H9 (cell line): ENCODE data around the gene TEX22. TPM values are rescaled to one million over a fixed set of nuclear protein-coding genes. Genes with fewer than 3 reads are reported as not detected.

Experiments
- DNase-seq: peaks from one replicate; pipeline ENCODE4 v3.0.0-alpha.2; 2017
- H2AFZ ChIP-seq: one replicate; pipeline ENCODE4 v1.6.1; 2013; ENCODE audit warnings: mild to moderate bottlenecking, low read length, control low read depth, moderate library complexity
- H2AK5ac ChIP-seq: 2 replicates; pipeline ENCODE4 v1.6.1; 2013; ENCODE audit warnings: low read length, control low read depth, mixed read lengths; ENCODE audit not compliant: insufficient read length
- H2BK120ac ChIP-seq: one replicate; pipeline ENCODE4 v1.6.1; 2013; ENCODE audit warnings: low read depth, mild to moderate bottlenecking, low read length, control low read depth, inconsistent platforms; ENCODE audit not compliant: poor library complexity, severe bottlenecking
- H2BK12ac ChIP-seq: 2 replicates; pipeline ENCODE4 v1.6.1; 2013; ENCODE audit warnings: low read length, control low read depth, mixed read lengths, low read depth; ENCODE audit not compliant: insufficient read length
- H2BK15ac ChIP-seq: 2 replicates; pipeline ENCODE4 v1.6.1; 2013; ENCODE audit warnings: low read depth, low read length, control low read depth
- H2BK20ac ChIP-seq: one replicate; pipeline ENCODE4 v1.6.1; 2013; ENCODE audit warnings: low read depth, mild to moderate bottlenecking, low read length, control low read depth, inconsistent platforms; ENCODE audit not compliant: poor library complexity, severe bottlenecking
- H2BK5ac ChIP-seq: 2 replicates; pipeline ENCODE4 v1.6.1; 2013; ENCODE audit warnings: low read length, control low read depth, mixed read lengths; ENCODE audit not compliant: insufficient read length
- H3K14ac ChIP-seq: 2 replicates; pipeline ENCODE4 v1.6.1; 2013; ENCODE audit warnings: low read length, control low read depth; ENCODE audit not compliant: insufficient read depth
- H3K18ac ChIP-seq: 2 replicates; pipeline ENCODE4 v1.6.1; 2013; ENCODE audit warnings: low read depth, mild to moderate bottlenecking, mixed read lengths, low read length, control low read depth; ENCODE audit not compliant: insufficient read length
- H3K23ac ChIP-seq: 2 replicates; pipeline ENCODE4 v1.6.1; 2013; ENCODE audit warnings: low read length, control low read depth, mixed read lengths, low read depth; ENCODE audit not compliant: insufficient read length
- H3K23me2 ChIP-seq: 2 replicates; pipeline ENCODE4 v1.6.1; 2013; ENCODE audit warnings: low read depth, mild to moderate bottlenecking, mixed read lengths, low read length, control low read depth; ENCODE audit not compliant: insufficient read length, poor library complexity, severe bottlenecking
- H3K27ac ChIP-seq: 2 replicates; pipeline ENCODE4 v1.5.1; 2013; ENCODE audit warnings: low read length, control low read depth, mixed read lengths, low read depth; ENCODE audit not compliant: insufficient read length
- H3K27me3 ChIP-seq: 2 replicates; pipeline ENCODE4 v1.6.1; 2013; ENCODE audit warnings: low read length, control low read depth, inconsistent platforms; ENCODE audit not compliant: insufficient read depth
- H3K4ac ChIP-seq: 2 replicates; pipeline ENCODE4 v1.6.1; 2013; ENCODE audit warnings: low read depth, mild to moderate bottlenecking, control low read depth, inconsistent platforms, low read length, moderate library complexity
- H3K4me1 ChIP-seq: 2 replicates; pipeline ENCODE4 v1.6.1; 2013; ENCODE audit warnings: low read length, control low read depth, inconsistent platforms; ENCODE audit not compliant: insufficient read depth
- H3K4me2 ChIP-seq: 2 replicates; pipeline ENCODE4 v1.6.1; 2013; ENCODE audit warnings: low read length, control low read depth, mixed read lengths; ENCODE audit not compliant: insufficient read length, insufficient read depth
- H3K56ac ChIP-seq: 2 replicates; pipeline ENCODE4 v1.6.1; 2013; ENCODE audit warnings: low read depth, mild to moderate bottlenecking, mixed read lengths, low read length, control low read depth; ENCODE audit not compliant: insufficient read length
- H3K79me1 ChIP-seq: 2 replicates; pipeline ENCODE4 v1.6.1; 2013; ENCODE audit warnings: low read depth, mild to moderate bottlenecking, moderate library complexity, low read length, control low read depth, inconsistent platforms; ENCODE audit not compliant: insufficient read depth, poor library complexity, severe bottlenecking
- H3K79me2 ChIP-seq: 2 replicates; pipeline ENCODE4 v1.6.1; 2013; ENCODE audit warnings: low read length, control low read depth, inconsistent platforms; ENCODE audit not compliant: insufficient read depth
- H3K9ac ChIP-seq: 2 replicates; pipeline ENCODE4 v1.6.1; 2013; ENCODE audit warnings: low read length, control low read depth, mixed read lengths; ENCODE audit not compliant: insufficient read length; ENCODE audit errors: extremely low read depth
- H3K9me3 ChIP-seq: one replicate; pipeline ENCODE4 v1.6.1; 2013; ENCODE audit warnings: low read depth, low read length, inconsistent platforms; ENCODE audit not compliant: control insufficient read depth
- H3T11ph ChIP-seq: one replicate; pipeline ENCODE4 v1.6.1; 2013; ENCODE audit warnings: mild to moderate bottlenecking, low read length, control low read depth, inconsistent platforms
- H4K20me1 ChIP-seq: one replicate; pipeline ENCODE4 v1.6.1; 2013; ENCODE audit not compliant: control insufficient read depth, insufficient read length, insufficient read depth
- H4K5ac ChIP-seq: 2 replicates; pipeline ENCODE4 v1.6.1; 2013; ENCODE audit warnings: low read depth, mild to moderate bottlenecking, mixed read lengths, low read length, control low read depth; ENCODE audit not compliant: insufficient read length
- H4K8ac ChIP-seq: replicated peaks from 2 replicates; pipeline ENCODE4 v1.6.1; 2013; ENCODE audit warnings: low read length, control low read depth, mixed read lengths, low read depth; ENCODE audit not compliant: insufficient read length
- H4K91ac ChIP-seq: 2 replicates; pipeline ENCODE4 v1.6.1; 2013; ENCODE audit warnings: low read depth, mild to moderate bottlenecking, moderate library complexity, mixed read lengths, low read length, control low read depth; ENCODE audit not compliant: insufficient read length
- H3K27ac Mint-ChIP-seq, 3 experiments: 2 replicates in 2 of 3; 3 replicates in 1 of 3; pipeline ENCODE4 v1.8.0; 2020 to 2021; ENCODE audit warnings: mixed read lengths in 3 of 3, mild to moderate bottlenecking in 1 of 3, moderate library complexity in 1 of 3
- H3K27me3 Mint-ChIP-seq: 2 replicates; pipeline ENCODE4 v1.8.0; 2021; ENCODE audit warnings: low read depth, mild to moderate bottlenecking, moderate library complexity, mixed read lengths
- H3K36me3 Mint-ChIP-seq, 3 experiments: 2 replicates in 2 of 3; 3 replicates in 1 of 3; pipeline ENCODE4 v1.8.0; 2020 to 2021; ENCODE audit warnings: low read depth in 3 of 3, mixed read lengths in 3 of 3; ENCODE audit not compliant: insufficient read depth in 1 of 3
- H3K4me1 Mint-ChIP-seq, 2 experiments: 2 replicates each; pipeline ENCODE4 v1.8.0; 2020; ENCODE audit warnings: mixed read lengths in 2 of 2
- H3K4me3 Mint-ChIP-seq, 2 experiments: 2 replicates in 1 of 2; 3 replicates in 1 of 2; pipeline ENCODE4 v1.8.0; 2020 to 2021; ENCODE audit warnings: mild to moderate bottlenecking in 2 of 2, mixed read lengths in 2 of 2, moderate library complexity in 1 of 2
- H3K9me3 Mint-ChIP-seq, 2 experiments: 2 replicates in 1 of 2; 3 replicates in 1 of 2; pipeline ENCODE4 v1.8.0; 2020; ENCODE audit warnings: mild to moderate bottlenecking in 2 of 2, mixed read lengths in 2 of 2, moderate library complexity in 1 of 2
- WGBS: extraction: QIAGEN DNeasy Blood & Tissue Kit; methylation state at CpG from one replicate; pipeline ENCODE4 v1.1.7; 2013; ENCODE audit warnings: missing lambda C conversion rate, low lambda C conversion rate, mixed read lengths; ENCODE audit not compliant: insufficient read length; ENCODE audit errors: extremely low coverage; 5-methylcytosine and 5-hydroxymethylcytosine counted together
- total RNA-seq: library from RNA; stranded (reverse); gene quantifications from 2 replicates; pipeline ENCODE4 v1.2.1, GENCODE V29; 2021
- TF ChIP-seq, protein P1 (sequence below): fragments of 200-600 bp; sonication (generic); conservative IDR thresholded peaks from 3 replicates; pipeline ENCODE4 v1.8.0; 2021; ENCODE audit warnings: antibody characterized with exemption, mild to moderate bottlenecking

TEX22 gene
- total RNA-seq, 1 experiment from 2014 or later, result 0.83 TPM

DNA sequence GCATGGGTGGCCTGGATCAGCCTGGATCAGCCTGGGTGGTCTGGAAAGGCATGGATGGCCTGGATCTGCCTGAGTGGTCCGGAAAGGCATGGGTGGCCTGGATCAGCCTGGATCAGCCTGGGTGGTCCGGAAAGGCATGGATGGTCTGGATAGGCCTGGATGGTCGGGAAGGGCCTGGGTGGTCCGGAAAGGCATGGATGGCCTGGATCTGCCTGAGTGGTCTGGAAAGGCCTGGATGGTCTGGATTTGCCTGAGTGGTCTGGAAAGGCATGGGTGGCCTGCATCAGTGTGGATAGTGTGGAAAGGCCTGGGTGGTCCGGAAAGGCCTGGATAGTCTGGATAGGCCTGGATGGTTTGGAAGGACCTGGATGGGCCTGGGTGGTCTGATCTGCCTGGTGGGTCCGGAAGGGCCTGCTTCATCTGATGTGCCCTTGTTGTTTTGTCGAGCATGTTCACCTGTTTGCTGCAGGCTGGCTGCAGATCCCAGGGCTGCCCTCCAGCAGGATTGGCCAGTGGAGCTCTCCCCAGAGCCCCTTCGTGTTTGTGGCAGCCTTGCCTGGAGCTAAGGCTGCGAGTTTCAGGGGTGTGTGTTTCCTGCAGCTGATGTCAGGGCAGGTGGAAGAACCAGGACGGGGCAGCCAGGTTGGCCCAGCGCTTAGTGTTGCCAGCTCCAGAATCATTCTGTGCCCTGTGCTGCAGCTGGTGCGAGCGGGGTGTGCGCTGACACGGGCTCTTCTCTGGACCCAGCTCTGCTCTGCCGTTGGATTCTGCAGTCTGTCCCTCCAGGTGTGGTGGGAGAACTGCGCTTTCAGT, 19.3 kb upstream of the TEX22 start:
- Histone ChIP-seq H4K20me1 (no peaks in the 10 kb centered on the region), H2BK5ac (no peak overlapping the region), H3K4ac (no peak overlapping the region), H4K8ac (no peak overlapping the region), H2BK120ac (no peak overlapping the region), H3K4me1 (peaks cover 2% of the 10 kb centered on the region; the same call in 1 of the 2 replicates), H3K18ac (no peak overlapping the region), H4K5ac (no peak overlapping the region), H2BK12ac (no peak overlapping the region), H3K9me3 (no peaks in the 10 kb centered on the region), H3K56ac (no peak overlapping the region), H3K9ac (no peak overlapping the region), H2BK15ac (no peak overlapping the region), H3K23ac (no peak overlapping the region), H3K79me2 (no peaks in the 10 kb centered on the region), H3K27ac (no peak overlapping the region), H3K23me2 (no peaks in the 10 kb centered on the region), H3K4me2 (no peak overlapping the region), H3K14ac (no peak overlapping the region), H2AFZ (no peak overlapping the region), H4K91ac (no peak overlapping the region), H3K79me1 (no peaks in the 10 kb centered on the region), H2AK5ac (no peak overlapping the region), H3T11ph (no peak overlapping the region), H3K27me3 (no peaks in the 10 kb centered on the region), H2BK20ac (no peak overlapping the region)
- H3K27me3 Mint-ChIP-seq, result peaks cover 5% of the 10 kb centered on the region; the same call in 1 of the 2 replicates
- no peak for DNase-seq
- peaks cover 11 to 24% (median 21%) of the 10 kb centered on the region in 3 experiments; a peak in 6 of 7 replicates for H3K36me3 Mint-ChIP-seq
- no peak overlapping the region for H3K4me3 Mint-ChIP-seq
- no peak overlapping the region for H3K27ac Mint-ChIP-seq
- peaks cover 8% of the 10 kb centered on the region in 2 experiments for H3K4me1 Mint-ChIP-seq
- TF ChIP-seq, protein P1, sequence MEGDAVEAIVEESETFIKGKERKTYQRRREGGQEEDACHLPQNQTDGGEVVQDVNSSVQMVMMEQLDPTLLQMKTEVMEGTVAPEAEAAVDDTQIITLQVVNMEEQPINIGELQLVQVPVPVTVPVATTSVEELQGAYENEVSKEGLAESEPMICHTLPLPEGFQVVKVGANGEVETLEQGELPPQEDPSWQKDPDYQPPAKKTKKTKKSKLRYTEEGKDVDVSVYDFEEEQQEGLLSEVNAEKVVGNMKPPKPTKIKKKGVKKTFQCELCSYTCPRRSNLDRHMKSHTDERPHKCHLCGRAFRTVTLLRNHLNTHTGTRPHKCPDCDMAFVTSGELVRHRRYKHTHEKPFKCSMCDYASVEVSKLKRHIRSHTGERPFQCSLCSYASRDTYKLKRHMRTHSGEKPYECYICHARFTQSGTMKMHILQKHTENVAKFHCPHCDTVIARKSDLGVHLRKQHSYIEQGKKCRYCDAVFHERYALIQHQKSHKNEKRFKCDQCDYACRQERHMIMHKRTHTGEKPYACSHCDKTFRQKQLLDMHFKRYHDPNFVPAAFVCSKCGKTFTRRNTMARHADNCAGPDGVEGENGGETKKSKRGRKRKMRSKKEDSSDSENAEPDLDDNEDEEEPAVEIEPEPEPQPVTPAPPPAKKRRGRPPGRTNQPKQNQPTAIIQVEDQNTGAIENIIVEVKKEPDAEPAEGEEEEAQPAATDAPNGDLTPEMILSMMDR, result no peak
- no CpG with 5 or more reads among the region's 17 CpGs for WGBS
- H3K9me3 Mint-ChIP-seq, result peaks cover 1 to 2% of the 10 kb centered on the region in 2 experiments; a peak in 2 of 5 replicates
